HG03521 (cell line): Measurements from ENCODE around the gene PRR16.
A peak's percentile ranks its signal among the peaks of the same experiment; 100 is the strongest.
"Not testable (repeated sequence)": the region's sequence is repeated elsewhere in the genome, so short reads cannot be mapped to it uniquely, and the experiment has no call there.

Experiments
- ATAC-seq: cut with Tn5 transposase; IDR thresholded peaks from one replicate; pipeline ENCODE4 v1.9.1; 2021; ENCODE audit warnings: mild to moderate bottlenecking, moderate library complexity; ENCODE audit not compliant: unreplicated experiment

PRR16 gene

GRCh38 chr5:120463991-120464626 lies at the start of gene PRR16:
TSS of gene PRR16 (plus strand) at chr5:120464300.
- ATAC-seq, result peak; percentile 85

GRCh38 chr5:120415985-120416384 lies 48.1 kb upstream of the PRR16 start:
- ATAC-seq, result no peak

GRCh38 chr5:120419127-120419526 lies 45.0 kb upstream of the PRR16 start:
- ATAC-seq, result no peak

- ATAC-seq, result not testable (repeated sequence)
These were observed 37.3 kb upstream of the PRR16 start for GRCh38 chr5:120426633-120427275.

- no peak for ATAC-seq
These were observed 33.5 kb upstream of the PRR16 start for GRCh38 chr5:120430572-120430971.

GRCh38 chr5:120432861-120433260 lies 31.2 kb upstream of the PRR16 start:
- no peak for ATAC-seq

- ATAC-seq, result no peak
These were observed 29.0 kb upstream of the PRR16 start for GRCh38 chr5:120435129-120435528.

GRCh38 chr5:120436996-120437395 lies 27.1 kb upstream of the PRR16 start:
- no peak for ATAC-seq

- ATAC-seq, result no peak
These were observed 21.4 kb upstream of the PRR16 start for GRCh38 chr5:120442694-120443093.

- no peak for ATAC-seq
These were observed 20.5 kb upstream of the PRR16 start for GRCh38 chr5:120443607-120444006.

GRCh38 chr5:120446068-120446492 lies 18.0 kb upstream of the PRR16 start:
- no peak for ATAC-seq

GRCh38 chr5:120446901-120447300 lies 17.2 kb upstream of the PRR16 start:
- ATAC-seq, result no peak

- ATAC-seq, result no peak
These were observed 16.3 kb upstream of the PRR16 start for GRCh38 chr5:120447706-120448239.

GRCh38 chr5:120449501-120449900 lies 14.6 kb upstream of the PRR16 start:
- ATAC-seq, result no peak

- ATAC-seq, result no peak
These were observed 13.2 kb upstream of the PRR16 start for GRCh38 chr5:120450910-120451309.

- ATAC-seq, result no peak
These were observed 12.7 kb upstream of the PRR16 start for GRCh38 chr5:120451445-120451844.

GRCh38 chr5:120452471-120452870 lies 11.6 kb upstream of the PRR16 start:
- ATAC-seq, result no peak

- no peak for ATAC-seq
These were observed 9.9 kb upstream of the PRR16 start for GRCh38 chr5:120454094-120454798.

GRCh38 chr5:120456006-120456405 lies 8.1 kb upstream of the PRR16 start:
- ATAC-seq, result no peak

- peak; percentile 77 for ATAC-seq
These were observed 6.1 kb upstream of the PRR16 start for GRCh38 chr5:120457839-120458507.

GRCh38 chr5:120458508-120458847 lies 5.6 kb upstream of the PRR16 start:
- ATAC-seq, result not testable (repeated sequence)
